WTC11 (cell line): ENCODE results near the gene CTCF. TPM values are rescaled to one million over a fixed set of nuclear protein-coding genes. Genes with fewer than 3 reads are reported as not detected.

ENCODE experiments used
- ATAC-seq: fragments of 200-7000 bp; cut with Tn5 transposase; 2 replicates; pipeline ENCODE4 v1.10.0; 2021; ENCODE audit warnings: mild to moderate bottlenecking, moderate library complexity
- CTCF ChIA-PET: fragments of 300-600 bp; sonication (Branson Sonifier 250); formaldehyde crosslinking; loops from one replicate; lab custom pipeline; 2021; ENCODE audit warnings: antibody characterized with exemption; lab: Charles Lee
- POLR2A ChIA-PET: fragments of 350-600 bp; sonication (Branson Sonifier 250); formaldehyde crosslinking; loops from one replicate; lab custom pipeline; 2021; ENCODE audit warnings: antibody characterized with exemption; lab: Charles Lee
- DNase-seq: peaks from one replicate; pipeline ENCODE4 v3.0.0; 2021; ENCODE audit warnings: low spot score
- H3K27ac Mint-ChIP-seq: 2 replicates; pipeline ENCODE4 v1.8.0; 2021; ENCODE audit warnings: mixed read lengths
- H3K27me3 Mint-ChIP-seq: 2 replicates; pipeline ENCODE4 v1.8.0; 2021; ENCODE audit warnings: low read depth, mild to moderate bottlenecking, moderate library complexity, mixed read lengths
- H3K36me3 Mint-ChIP-seq: 2 replicates; pipeline ENCODE4 v1.8.0; 2021; ENCODE audit warnings: mixed read lengths
- H3K4me1 Mint-ChIP-seq: 2 replicates; pipeline ENCODE4 v1.8.0; 2022; ENCODE audit warnings: mixed read lengths
- H3K4me3 Mint-ChIP-seq: 2 replicates; pipeline ENCODE4 v1.8.0; 2021; ENCODE audit warnings: mild to moderate bottlenecking, moderate library complexity, mixed read lengths
- H3K9me3 Mint-ChIP-seq: 2 replicates; pipeline ENCODE4 v1.8.0; 2021; ENCODE audit warnings: mixed read lengths
- CREB1 ChIP-seq: sonication (generic); formaldehyde crosslinking; IDR thresholded peaks from 2 replicates; pipeline ENCODE4 v1.8.0; 2023; ENCODE audit warnings: mild to moderate bottlenecking, missing genetic modification reagents
- ELF4 ChIP-seq: sonication (generic); formaldehyde crosslinking; IDR thresholded peaks from 2 replicates; pipeline ENCODE4 v1.8.1; 2022; ENCODE audit warnings: low read depth, mild to moderate bottlenecking, moderate library complexity, missing genetic modification reagents
- ETV6 ChIP-seq: sonication (generic); formaldehyde crosslinking; IDR thresholded peaks from 2 replicates; pipeline ENCODE4 v1.8.1; 2022; ENCODE audit warnings: mild to moderate bottlenecking, missing genetic modification reagents
- FOXJ3 ChIP-seq: sonication (generic); formaldehyde crosslinking; IDR thresholded peaks from 2 replicates; pipeline ENCODE4 v1.9.0; 2021; ENCODE audit warnings: missing genetic modification reagents, mild to moderate bottlenecking, borderline replicate concordance
- GABPB1 ChIP-seq: sonication (generic); formaldehyde crosslinking; IDR thresholded peaks from 2 replicates; pipeline ENCODE4 v1.8.1; 2023; ENCODE audit warnings: mild to moderate bottlenecking, missing genetic modification reagents
- GRHL2 ChIP-seq: fragments of 250-450 bp; sonication (Bioruptor Pico); IDR thresholded peaks from 2 replicates; pipeline ENCODE4 v1.8.0; 2022; ENCODE audit warnings: mild to moderate bottlenecking, moderate library complexity; ENCODE audit not compliant: insufficient replicate concordance, severe bottlenecking
- HMGA2 ChIP-seq: fragments of 250-450 bp; sonication (Bioruptor Pico); IDR thresholded peaks from 2 replicates; pipeline ENCODE4 v1.4.0; 2021; ENCODE audit warnings: mild to moderate bottlenecking, moderate library complexity
- IRF2 ChIP-seq: sonication (generic); formaldehyde crosslinking; IDR thresholded peaks from 2 replicates; pipeline ENCODE4 v1.8.0; 2022; ENCODE audit warnings: low read depth, missing genetic modification reagents, borderline replicate concordance
- JUN ChIP-seq: sonication (generic); formaldehyde crosslinking; IDR thresholded peaks from 2 replicates; pipeline ENCODE4 v1.8.0; 2023; ENCODE audit warnings: mild to moderate bottlenecking, missing genetic modification reagents
- MXD4 ChIP-seq: fragments of 250-450 bp; sonication (Bioruptor Pico); IDR thresholded peaks from 2 replicates; pipeline ENCODE4 v1.8.0; 2021; ENCODE audit warnings: mild to moderate bottlenecking, moderate library complexity, borderline replicate concordance
- MYBL2 ChIP-seq: sonication (generic); formaldehyde crosslinking; IDR thresholded peaks from 2 replicates; pipeline ENCODE4 v1.8.1; 2023; ENCODE audit warnings: mild to moderate bottlenecking, moderate library complexity, missing genetic modification reagents
- NR2C2 ChIP-seq: sonication (generic); formaldehyde crosslinking; IDR thresholded peaks from 2 replicates; pipeline ENCODE4 v1.8.0; 2022; ENCODE audit warnings: mild to moderate bottlenecking, missing genetic modification reagents
- PREB ChIP-seq: sonication (generic); formaldehyde crosslinking; IDR thresholded peaks from 2 replicates; pipeline ENCODE4 v1.8.1; 2022; ENCODE audit warnings: mild to moderate bottlenecking, missing genetic modification reagents, moderate library complexity, borderline replicate concordance
- SP1 ChIP-seq: sonication (generic); formaldehyde crosslinking; conservative IDR thresholded peaks from 2 replicates; pipeline ENCODE4 v1.8.1; 2022; ENCODE audit warnings: missing genetic modification reagents
- ZBTB21 ChIP-seq: sonication (generic); formaldehyde crosslinking; IDR thresholded peaks from 2 replicates; pipeline ENCODE4 v1.8.1; 2023; ENCODE audit warnings: mild to moderate bottlenecking, missing genetic modification reagents, borderline replicate concordance
- ZMAT4 ChIP-seq: fragments of 250-450 bp; sonication (Bioruptor Pico); IDR thresholded peaks from 2 replicates; pipeline ENCODE4 v1.9.0; 2021; ENCODE audit warnings: mild to moderate bottlenecking
- ZNF219 ChIP-seq: sonication (generic); formaldehyde crosslinking; IDR thresholded peaks from 2 replicates; pipeline ENCODE4 v1.8.0; 2023; ENCODE audit warnings: missing genetic modification reagents, mild to moderate bottlenecking, borderline replicate concordance
- ZNF317 ChIP-seq: sonication (generic); formaldehyde crosslinking; IDR thresholded peaks from 2 replicates; pipeline ENCODE4 v1.8.1; 2023; ENCODE audit warnings: low read depth, mild to moderate bottlenecking, moderate library complexity, missing genetic modification reagents, borderline replicate concordance
- ZNF416 ChIP-seq: fragments of 250-450 bp; sonication (Bioruptor Pico); IDR thresholded peaks from 2 replicates; pipeline ENCODE4 v1.9.0; 2021; ENCODE audit warnings: mild to moderate bottlenecking, inconsistent platforms
- total RNA-seq: library from RNA; stranded (reverse); gene quantifications from 3 replicates; pipeline ENCODE4 v1.2.3, GENCODE V29; 2021
- TF ChIP-seq, protein P1 (sequence below): sonication (generic); formaldehyde crosslinking; IDR thresholded peaks from 2 replicates; pipeline ENCODE4 v1.8.0; 2022; ENCODE audit warnings: mild to moderate bottlenecking, missing genetic modification reagents
- TF ChIP-seq, protein P2 (sequence below): sonication (generic); formaldehyde crosslinking; IDR thresholded peaks from 2 replicates; pipeline ENCODE4 v1.8.0; 2023; ENCODE audit warnings: mild to moderate bottlenecking, missing genetic modification reagents
- TF ChIP-seq, protein P3 (sequence below): fragments of 200-600 bp; IDR thresholded peaks from 2 replicates; pipeline ENCODE4 v1.8.0; 2022; ENCODE audit warnings: antibody characterized with exemption
- TF ChIP-seq, protein P4 (sequence below): sonication (generic); formaldehyde crosslinking; IDR thresholded peaks from 2 replicates; pipeline ENCODE4 v1.8.1; 2022; ENCODE audit warnings: mild to moderate bottlenecking, moderate library complexity, missing genetic modification reagents
- TF ChIP-seq, protein P5 (sequence below): sonication (generic); formaldehyde crosslinking; IDR thresholded peaks from 2 replicates; pipeline ENCODE4 v1.8.1; 2022; ENCODE audit warnings: low read depth, missing genetic modification reagents, borderline replicate concordance
- TF ChIP-seq, protein P6 (sequence below): fragments of 250-450 bp; sonication (Bioruptor Pico); conservative IDR thresholded peaks from 2 replicates; pipeline ENCODE4 v1.9.0; 2021; ENCODE audit warnings: mild to moderate bottlenecking

The CTCF gene
- total RNA-seq, 1 experiment from 2014 or later: 55.4 TPM

DNA sequence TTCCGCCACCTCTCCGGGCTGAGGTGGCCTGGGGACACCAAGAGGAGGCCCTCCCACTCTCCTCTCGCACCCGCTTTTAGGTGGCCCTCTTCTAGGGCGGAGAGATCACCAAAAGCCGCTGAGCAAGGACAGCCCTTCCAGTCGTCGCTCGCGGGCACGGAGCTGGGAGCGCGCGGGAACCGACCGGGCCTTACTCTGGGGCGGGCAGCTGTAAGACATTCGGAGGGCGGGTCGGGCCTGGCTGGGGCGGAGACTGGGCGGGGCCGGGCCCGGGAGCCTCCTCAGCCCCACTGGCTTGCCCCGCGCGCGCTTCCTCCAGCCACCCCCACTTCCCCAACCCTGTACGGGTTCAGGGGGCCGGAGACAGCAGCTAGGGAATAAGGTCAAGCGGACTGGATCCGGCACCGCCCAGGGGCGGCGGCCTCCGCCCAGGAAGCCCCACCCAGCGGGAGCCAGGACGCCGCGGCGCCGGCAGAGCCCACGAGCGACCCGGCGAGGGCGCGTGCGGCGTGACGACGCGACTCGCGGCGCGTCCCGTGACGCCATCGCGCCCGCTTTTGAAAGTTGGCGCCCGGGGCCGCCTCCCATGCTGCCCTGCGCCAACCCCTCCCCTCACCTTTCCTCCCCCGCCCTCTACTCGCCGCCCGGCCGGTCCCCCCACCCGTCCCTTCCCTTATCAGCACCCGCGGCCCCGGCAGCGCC is 351 bp upstream of the CTCF start:
- ATAC-seq (peak; percentile 88), DNase-seq (peak; percentile 94)
- H3K4me1 Mint-ChIP-seq: peaks cover 15% of the 10 kb centered on the region
- H3K9me3 Mint-ChIP-seq: no peaks in the 10 kb centered on the region
- H3K27me3 Mint-ChIP-seq: no peaks in the 10 kb centered on the region
- H3K36me3 Mint-ChIP-seq: no peaks in the 10 kb centered on the region
- peak overlapping the region; percentile 93 for H3K27ac Mint-ChIP-seq
- ChIA-PET CTCF (interaction anchor here (0.6 to 5.3 kb wide), 22 partner anchors 10 to 565 kb away, joined by 3 to 72 read pairs (median 5); partner anchors contain the start of genes ATP6V0D1, C16orf86, CARMIL2 and ENKD1), POLR2A (interaction anchor here (0.6 to 1.9 kb wide), 9 partner anchors 14 to 331 kb away, joined by 3 to 9 read pairs (median 4); partner anchors contain the start of genes CARMIL2 and PSKH1)
- H3K4me3 Mint-ChIP-seq: peak overlapping the region; percentile 83
- peak; percentile 70 for TF ChIP-seq SP1 (CRISPR knock-in tag)
- TF ChIP-seq ZNF317 (CRISPR knock-in tag): no peak
- peak; percentile 69; the same call in 1 of the 2 replicates for TF ChIP-seq ZNF219
- TF ChIP-seq ZNF416: no peak
- TF ChIP-seq, protein P1, sequence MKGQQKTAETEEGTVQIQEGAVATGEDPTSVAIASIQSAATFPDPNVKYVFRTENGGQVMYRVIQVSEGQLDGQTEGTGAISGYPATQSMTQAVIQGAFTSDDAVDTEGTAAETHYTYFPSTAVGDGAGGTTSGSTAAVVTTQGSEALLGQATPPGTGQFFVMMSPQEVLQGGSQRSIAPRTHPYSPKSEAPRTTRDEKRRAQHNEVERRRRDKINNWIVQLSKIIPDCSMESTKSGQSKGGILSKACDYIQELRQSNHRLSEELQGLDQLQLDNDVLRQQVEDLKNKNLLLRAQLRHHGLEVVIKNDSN (CRISPR knock-in tag): no peak
- TF ChIP-seq MXD4 (CRISPR knock-in tag): no peak
- TF ChIP-seq MYBL2 (CRISPR knock-in tag): 0 out of 2 replicates have a peak, but pooled peaks have one; percentile 30
- no peak for TF ChIP-seq HMGA2 (CRISPR knock-in tag)
- no peak for TF ChIP-seq FOXJ3 (CRISPR knock-in tag)
- no peak for TF ChIP-seq CREB1 (CRISPR knock-in tag)
- TF ChIP-seq GRHL2: no peak
- no peak for TF ChIP-seq JUN (CRISPR knock-in tag)
- TF ChIP-seq NR2C2 (CRISPR knock-in tag): no peak
- TF ChIP-seq ZBTB21: no peak
- TF ChIP-seq ETV6: 0 out of 2 replicates have a peak, but pooled peaks have one; percentile 49
- TF ChIP-seq, protein P2, sequence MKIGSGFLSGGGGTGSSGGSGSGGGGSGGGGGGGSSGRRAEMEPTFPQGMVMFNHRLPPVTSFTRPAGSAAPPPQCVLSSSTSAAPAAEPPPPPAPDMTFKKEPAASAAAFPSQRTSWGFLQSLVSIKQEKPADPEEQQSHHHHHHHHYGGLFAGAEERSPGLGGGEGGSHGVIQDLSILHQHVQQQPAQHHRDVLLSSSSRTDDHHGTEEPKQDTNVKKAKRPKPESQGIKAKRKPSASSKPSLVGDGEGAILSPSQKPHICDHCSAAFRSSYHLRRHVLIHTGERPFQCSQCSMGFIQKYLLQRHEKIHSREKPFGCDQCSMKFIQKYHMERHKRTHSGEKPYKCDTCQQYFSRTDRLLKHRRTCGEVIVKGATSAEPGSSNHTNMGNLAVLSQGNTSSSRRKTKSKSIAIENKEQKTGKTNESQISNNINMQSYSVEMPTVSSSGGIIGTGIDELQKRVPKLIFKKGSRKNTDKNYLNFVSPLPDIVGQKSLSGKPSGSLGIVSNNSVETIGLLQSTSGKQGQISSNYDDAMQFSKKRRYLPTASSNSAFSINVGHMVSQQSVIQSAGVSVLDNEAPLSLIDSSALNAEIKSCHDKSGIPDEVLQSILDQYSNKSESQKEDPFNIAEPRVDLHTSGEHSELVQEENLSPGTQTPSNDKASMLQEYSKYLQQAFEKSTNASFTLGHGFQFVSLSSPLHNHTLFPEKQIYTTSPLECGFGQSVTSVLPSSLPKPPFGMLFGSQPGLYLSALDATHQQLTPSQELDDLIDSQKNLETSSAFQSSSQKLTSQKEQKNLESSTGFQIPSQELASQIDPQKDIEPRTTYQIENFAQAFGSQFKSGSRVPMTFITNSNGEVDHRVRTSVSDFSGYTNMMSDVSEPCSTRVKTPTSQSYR (CRISPR knock-in tag): no peak
- TF ChIP-seq GABPB1: peak; percentile 60
- 0 out of 2 replicates have a peak, but pooled peaks have one; percentile 12 for TF ChIP-seq ELF4 (CRISPR knock-in tag)
- no peak for TF ChIP-seq IRF2 (CRISPR knock-in tag)
- TF ChIP-seq, protein P3, sequence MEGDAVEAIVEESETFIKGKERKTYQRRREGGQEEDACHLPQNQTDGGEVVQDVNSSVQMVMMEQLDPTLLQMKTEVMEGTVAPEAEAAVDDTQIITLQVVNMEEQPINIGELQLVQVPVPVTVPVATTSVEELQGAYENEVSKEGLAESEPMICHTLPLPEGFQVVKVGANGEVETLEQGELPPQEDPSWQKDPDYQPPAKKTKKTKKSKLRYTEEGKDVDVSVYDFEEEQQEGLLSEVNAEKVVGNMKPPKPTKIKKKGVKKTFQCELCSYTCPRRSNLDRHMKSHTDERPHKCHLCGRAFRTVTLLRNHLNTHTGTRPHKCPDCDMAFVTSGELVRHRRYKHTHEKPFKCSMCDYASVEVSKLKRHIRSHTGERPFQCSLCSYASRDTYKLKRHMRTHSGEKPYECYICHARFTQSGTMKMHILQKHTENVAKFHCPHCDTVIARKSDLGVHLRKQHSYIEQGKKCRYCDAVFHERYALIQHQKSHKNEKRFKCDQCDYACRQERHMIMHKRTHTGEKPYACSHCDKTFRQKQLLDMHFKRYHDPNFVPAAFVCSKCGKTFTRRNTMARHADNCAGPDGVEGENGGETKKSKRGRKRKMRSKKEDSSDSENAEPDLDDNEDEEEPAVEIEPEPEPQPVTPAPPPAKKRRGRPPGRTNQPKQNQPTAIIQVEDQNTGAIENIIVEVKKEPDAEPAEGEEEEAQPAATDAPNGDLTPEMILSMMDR: no peak
- TF ChIP-seq, protein P4, sequence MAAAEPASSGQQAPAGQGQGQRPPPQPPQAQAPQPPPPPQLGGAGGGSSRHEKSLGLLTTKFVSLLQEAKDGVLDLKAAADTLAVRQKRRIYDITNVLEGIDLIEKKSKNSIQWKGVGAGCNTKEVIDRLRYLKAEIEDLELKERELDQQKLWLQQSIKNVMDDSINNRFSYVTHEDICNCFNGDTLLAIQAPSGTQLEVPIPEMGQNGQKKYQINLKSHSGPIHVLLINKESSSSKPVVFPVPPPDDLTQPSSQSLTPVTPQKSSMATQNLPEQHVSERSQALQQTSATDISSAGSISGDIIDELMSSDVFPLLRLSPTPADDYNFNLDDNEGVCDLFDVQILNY (CRISPR knock-in tag): peak; percentile 87
- TF ChIP-seq PREB (CRISPR knock-in tag): no peak
- TF ChIP-seq ZMAT4 (CRISPR knock-in tag): no peak
- TF ChIP-seq, protein P5, sequence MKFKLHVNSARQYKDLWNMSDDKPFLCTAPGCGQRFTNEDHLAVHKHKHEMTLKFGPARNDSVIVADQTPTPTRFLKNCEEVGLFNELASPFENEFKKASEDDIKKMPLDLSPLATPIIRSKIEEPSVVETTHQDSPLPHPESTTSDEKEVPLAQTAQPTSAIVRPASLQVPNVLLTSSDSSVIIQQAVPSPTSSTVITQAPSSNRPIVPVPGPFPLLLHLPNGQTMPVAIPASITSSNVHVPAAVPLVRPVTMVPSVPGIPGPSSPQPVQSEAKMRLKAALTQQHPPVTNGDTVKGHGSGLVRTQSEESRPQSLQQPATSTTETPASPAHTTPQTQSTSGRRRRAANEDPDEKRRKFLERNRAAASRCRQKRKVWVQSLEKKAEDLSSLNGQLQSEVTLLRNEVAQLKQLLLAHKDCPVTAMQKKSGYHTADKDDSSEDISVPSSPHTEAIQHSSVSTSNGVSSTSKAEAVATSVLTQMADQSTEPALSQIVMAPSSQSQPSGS (CRISPR knock-in tag): no peak
- TF ChIP-seq, protein P6, sequence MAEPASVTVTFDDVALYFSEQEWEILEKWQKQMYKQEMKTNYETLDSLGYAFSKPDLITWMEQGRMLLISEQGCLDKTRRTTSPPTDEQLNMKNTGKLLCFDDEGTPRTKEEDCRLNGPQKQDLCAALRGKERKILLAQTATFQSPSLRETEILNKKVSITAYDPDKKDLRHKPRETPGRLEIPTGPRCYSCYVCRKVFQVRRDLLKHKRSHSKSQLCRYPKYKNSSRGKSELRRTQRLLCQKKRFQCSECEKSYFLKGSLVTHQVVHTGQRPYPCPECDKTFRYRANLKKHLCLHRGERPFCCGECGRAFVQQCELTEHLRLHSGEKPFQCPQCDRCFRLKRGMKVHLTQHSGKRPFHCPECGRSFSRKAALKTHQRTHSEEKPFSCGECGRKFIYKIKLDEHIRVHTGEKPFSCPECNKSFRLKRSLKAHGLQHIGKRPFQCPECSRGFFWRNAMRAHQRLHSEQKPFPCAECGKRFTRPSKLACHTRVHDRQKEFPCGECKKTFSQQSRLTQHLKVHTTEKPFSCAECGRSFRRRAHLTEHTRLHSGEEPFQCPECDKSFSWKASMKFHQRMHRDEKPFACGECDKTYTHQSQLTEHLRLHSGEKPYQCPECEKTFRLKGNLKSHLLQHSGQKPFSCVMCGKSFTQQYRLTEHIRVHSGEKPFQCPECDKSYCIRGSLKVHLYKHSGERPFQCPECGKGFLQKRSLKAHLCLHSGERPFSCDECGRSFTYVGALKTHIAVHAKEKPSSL: no peak
